GM23338 (cell line): Measurements from ENCODE around the gene CALML5. TPM values are rescaled to one million over a fixed set of nuclear protein-coding genes. Genes with fewer than 3 reads are reported as not detected.

Experiments
- ATAC-seq: fragments of 200-7000 bp; cut with Tn5 transposase; 3 replicates; pipeline ENCODE4 v1.9.1; 2020
- DNase-seq: peaks from one replicate; pipeline ENCODE4 v3.0.0-alpha.2; 2015; ENCODE audit warnings: low spot score
- H2AFZ ChIP-seq: fragments of 200-600 bp; sonication (generic); 2 replicates; pipeline ENCODE4 v1.8.0; 2016; ENCODE audit warnings: antibody characterized with exemption, mild to moderate bottlenecking, moderate library complexity
- H3F3A ChIP-seq: fragments of 200-600 bp; sonication (generic); replicated peaks from 2 replicates; pipeline ENCODE4 v1.8.0; 2017; ENCODE audit warnings: antibody characterized with exemption, mixed run types, low read depth
- H3K27ac ChIP-seq: fragments of 200-600 bp; sonication (generic); 2 replicates; pipeline ENCODE4 v1.6.1; 2016; ENCODE audit warnings: low read depth
- H3K27me3 ChIP-seq: fragments of 200-600 bp; sonication (generic); 2 replicates; pipeline ENCODE4 v1.8.0; 2016; ENCODE audit warnings: mild to moderate bottlenecking, mixed run types, moderate library complexity; ENCODE audit not compliant: insufficient read depth
- H3K36me3 ChIP-seq: fragments of 200-600 bp; sonication (generic); 2 replicates; pipeline ENCODE4 v1.8.0; 2016; ENCODE audit warnings: mild to moderate bottlenecking; ENCODE audit not compliant: insufficient read depth
- H3K4me1 ChIP-seq: fragments of 200-600 bp; sonication (generic); 2 replicates; pipeline ENCODE4 v1.8.0; 2016; ENCODE audit warnings: mild to moderate bottlenecking, moderate library complexity; ENCODE audit not compliant: insufficient read depth
- H3K4me2 ChIP-seq: fragments of 200-600 bp; sonication (generic); 2 replicates; pipeline ENCODE4 v1.7.1; 2017; ENCODE audit warnings: mixed run types
- H3K4me3 ChIP-seq: fragments of 200-600 bp; sonication (generic); 2 replicates; pipeline ENCODE4 v1.6.1; 2016; ENCODE audit warnings: mixed run types
- H3K79me2 ChIP-seq: fragments of 200-600 bp; sonication (generic); replicated peaks from 2 replicates; pipeline ENCODE4 v1.8.0; 2017; ENCODE audit warnings: mild to moderate bottlenecking; ENCODE audit not compliant: insufficient read depth
- H3K9me2 ChIP-seq: fragments of 200-600 bp; sonication (generic); 2 replicates; pipeline ENCODE4 v1.8.0; 2017; ENCODE audit not compliant: insufficient read depth
- H4K20me1 ChIP-seq: fragments of 200-600 bp; sonication (generic); replicated peaks from 2 replicates; pipeline ENCODE4 v1.8.0; 2017; ENCODE audit warnings: mild to moderate bottlenecking; ENCODE audit not compliant: insufficient read depth
- H3K27ac Mint-ChIP-seq: 2 replicates; pipeline ENCODE4 v1.8.0; 2020; ENCODE audit warnings: inconsistent platforms, mild to moderate bottlenecking, moderate library complexity, mixed read lengths
- H3K27me3 Mint-ChIP-seq: 3 replicates; pipeline ENCODE4 v1.8.0; 2022; ENCODE audit warnings: low read depth, mild to moderate bottlenecking, moderate library complexity, mixed read lengths, inconsistent platforms; ENCODE audit not compliant: insufficient read depth, poor library complexity
- H3K36me3 Mint-ChIP-seq: 3 replicates; pipeline ENCODE4 v1.8.0; 2021; ENCODE audit warnings: low read depth, mild to moderate bottlenecking, inconsistent platforms, moderate library complexity, mixed read lengths
- H3K4me1 Mint-ChIP-seq: 3 replicates; pipeline ENCODE4 v1.8.0; 2020; ENCODE audit warnings: mild to moderate bottlenecking, inconsistent platforms, mixed read lengths
- H3K4me3 Mint-ChIP-seq: 3 replicates; pipeline ENCODE4 v1.8.0; 2021; ENCODE audit warnings: moderate library complexity, mild to moderate bottlenecking, inconsistent platforms, mixed read lengths
- H3K9me3 Mint-ChIP-seq: 3 replicates; pipeline ENCODE4 v1.8.0; 2020; ENCODE audit warnings: moderate library complexity, mild to moderate bottlenecking, inconsistent platforms, mixed read lengths
- CREB1 ChIP-seq: fragments of 250-450 bp; sonication (Bioruptor Pico); IDR thresholded peaks from 2 replicates; pipeline ENCODE4 v1.5.0; 2020; ENCODE audit warnings: low read depth, mild to moderate bottlenecking, moderate library complexity
- CTCF ChIP-seq, 2 experiments: fragments of 200-600 bp in 1 of 2; sonication (generic) in 1 of 2; conservative IDR thresholded peaks; 2 replicates each; pipeline versions ENCODE4 v1.5.1 to v1.6.1; 2016 to 2017; ENCODE audit warnings: antibody characterized with exemption in 2 of 2, low read depth in 2 of 2, mild to moderate bottlenecking in 2 of 2, moderate library complexity in 1 of 2
- EZH2 ChIP-seq: fragments of 200-600 bp; sonication (generic); IDR thresholded peaks from one replicate; pipeline ENCODE4 v1.8.0; 2017; ENCODE audit warnings: antibody characterized with exemption, mild to moderate bottlenecking, low read depth; ENCODE audit not compliant: unreplicated experiment
- EZH2phosphoT487 ChIP-seq: fragments of 200-600 bp; sonication (generic); IDR thresholded peaks from one replicate; pipeline ENCODE4 v1.8.1; 2018; ENCODE audit warnings: antibody characterized with exemption; ENCODE audit not compliant: unreplicated experiment
- JUNB ChIP-seq: IDR thresholded peaks from one replicate; pipeline ENCODE4 v1.6.1; 2016; ENCODE audit warnings: antibody characterized with exemption; ENCODE audit not compliant: unreplicated experiment
- NANOG ChIP-seq: IDR thresholded peaks from 2 replicates; pipeline ENCODE4 v1.6.1; 2016; ENCODE audit warnings: antibody characterized with exemption, borderline replicate concordance
- POLR2AphosphoS5 ChIP-seq: IDR thresholded peaks from 2 replicates; pipeline ENCODE4 v1.6.1; 2016; ENCODE audit warnings: antibody characterized with exemption, low read depth
- REST ChIP-seq: IDR thresholded peaks from one replicate; pipeline ENCODE4 v1.6.1; 2018; ENCODE audit warnings: antibody characterized with exemption; ENCODE audit not compliant: unreplicated experiment
- STAT1 ChIP-seq: IDR thresholded peaks from one replicate; pipeline ENCODE4 v1.6.1; 2016; ENCODE audit warnings: antibody characterized with exemption; ENCODE audit not compliant: unreplicated experiment
- ZNF114 ChIP-seq: fragments of 250-450 bp; sonication (Bioruptor Pico); IDR thresholded peaks from 2 replicates; pipeline ENCODE4 v1.5.0; 2020; ENCODE audit warnings: mild to moderate bottlenecking, moderate library complexity
- ZNF331 ChIP-seq: fragments of 250-450 bp; sonication (Bioruptor Pico); IDR thresholded peaks from 2 replicates; pipeline ENCODE4 v1.5.0; 2020; ENCODE audit warnings: low read depth, mild to moderate bottlenecking, moderate library complexity
- ZNF462 ChIP-seq: fragments of 250-450 bp; sonication (Bioruptor Pico); IDR thresholded peaks from 2 replicates; pipeline ENCODE4 v1.5.0; 2020; ENCODE audit warnings: mild to moderate bottlenecking, moderate library complexity
- polyA plus RNA-seq: library from polyadenylated mRNA; unstranded; fragments of >200 nt; fragmentation: Nextera tagmentation; extraction: Ambion mirVana; gene quantifications from 2 replicates; pipeline ENCODE4 v1.2.1, GENCODE V29; 2016
- total RNA-seq: library from RNA; depleted of rRNA; stranded (reverse); fragments of >200 nt; shearing (Covaris generic); gene quantifications from 2 replicates; pipeline ENCODE4 v1.2.3, GENCODE V29; 2014
- TF ChIP-seq, protein P1 (sequence below): IDR thresholded peaks from 2 replicates; pipeline ENCODE4 v1.6.1; 2016; ENCODE audit warnings: antibody characterized with exemption

The CALML5 gene
- total and polyA plus RNA-seq, 2 experiments from 2014 or later, result 0.40 TPM; not detected in 1

DNA sequence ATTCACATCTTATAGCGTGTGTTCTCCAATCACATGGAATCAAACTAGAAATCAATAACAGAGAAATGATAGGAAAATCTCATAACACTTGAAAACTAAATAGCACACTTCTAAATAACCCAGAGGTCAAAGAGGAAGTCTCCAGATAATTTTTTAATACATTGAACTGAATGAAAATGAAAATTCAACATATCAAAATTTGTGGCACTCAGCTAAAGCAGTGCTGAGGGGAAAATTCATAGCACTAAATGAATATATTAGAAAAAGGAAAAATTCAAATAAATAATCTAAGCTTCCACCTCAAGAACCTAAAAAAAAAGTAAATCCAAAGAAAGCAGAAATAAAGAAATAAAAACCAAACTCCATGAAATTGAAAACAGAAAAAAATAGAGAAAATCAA lies 42.7 kb upstream of the CALML5 start:
- H3K4me2 ChIP-seq, result no peak overlapping the region
- no peaks in the 10 kb centered on the region for H3K4me1 ChIP-seq
- Mint-ChIP-seq H3K9me3 (peaks cover 33% of the 10 kb centered on the region; the same call in 2 of the 3 replicates), H3K27ac (no peak overlapping the region), H3K27me3 (peaks cover 8% of the 10 kb centered on the region), H3K4me1 (no peaks in the 10 kb centered on the region), H3K36me3 (peaks cover 3% of the 10 kb centered on the region; the same call in 2 of the 3 replicates), H3K4me3 (no peak overlapping the region)
- no peak for ATAC-seq
- H3K27ac ChIP-seq, result no peak overlapping the region
- no peak for TF ChIP-seq EZH2phosphoT487
- no peak for TF ChIP-seq REST
- TF ChIP-seq CTCF (conservative IDR thresholded peaks at IDR 0.05; ENCODE audit: low read depth in 2 of 2), result no peak
- TF ChIP-seq NANOG, result no peak
- no peak for TF ChIP-seq JUNB
- TF ChIP-seq, protein P1, sequence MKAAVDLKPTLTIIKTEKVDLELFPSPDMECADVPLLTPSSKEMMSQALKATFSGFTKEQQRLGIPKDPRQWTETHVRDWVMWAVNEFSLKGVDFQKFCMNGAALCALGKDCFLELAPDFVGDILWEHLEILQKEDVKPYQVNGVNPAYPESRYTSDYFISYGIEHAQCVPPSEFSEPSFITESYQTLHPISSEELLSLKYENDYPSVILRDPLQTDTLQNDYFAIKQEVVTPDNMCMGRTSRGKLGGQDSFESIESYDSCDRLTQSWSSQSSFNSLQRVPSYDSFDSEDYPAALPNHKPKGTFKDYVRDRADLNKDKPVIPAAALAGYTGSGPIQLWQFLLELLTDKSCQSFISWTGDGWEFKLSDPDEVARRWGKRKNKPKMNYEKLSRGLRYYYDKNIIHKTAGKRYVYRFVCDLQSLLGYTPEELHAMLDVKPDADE, result no peak
- TF ChIP-seq POLR2AphosphoS5, result no peak
- no peak for TF ChIP-seq CREB1 (CRISPR knock-in tag)
- TF ChIP-seq ZNF114 (CRISPR knock-in tag), result no peak
- TF ChIP-seq STAT1, result no peak
- no peak for TF ChIP-seq ZNF331 (CRISPR knock-in tag)
- TF ChIP-seq ZNF462 (CRISPR knock-in tag), result no peak
- TF ChIP-seq EZH2, result no peak
- no peaks in the 10 kb centered on the region for H4K20me1 ChIP-seq
- no peaks in the 10 kb centered on the region for H3K27me3 ChIP-seq
- no peaks in the 10 kb centered on the region for H3F3A ChIP-seq
- no peaks in the 10 kb centered on the region for H3K79me2 ChIP-seq
- H3K9me2 ChIP-seq, result no peaks in the 10 kb centered on the region
- no peaks in the 10 kb centered on the region; the same call in 1 of the 2 replicates for H3K36me3 ChIP-seq
- DNase-seq, result no peak
- H3K4me3 ChIP-seq, result no peak overlapping the region
- H2AFZ ChIP-seq, result no peak overlapping the region
